ENCODE results near the gene RAPGEF1.
"Not testable (repeated sequence)": the region's sequence is repeated elsewhere in the genome, so short reads cannot be mapped to it uniquely, and the experiment has no call there.

The RAPGEF1 gene

DNA sequence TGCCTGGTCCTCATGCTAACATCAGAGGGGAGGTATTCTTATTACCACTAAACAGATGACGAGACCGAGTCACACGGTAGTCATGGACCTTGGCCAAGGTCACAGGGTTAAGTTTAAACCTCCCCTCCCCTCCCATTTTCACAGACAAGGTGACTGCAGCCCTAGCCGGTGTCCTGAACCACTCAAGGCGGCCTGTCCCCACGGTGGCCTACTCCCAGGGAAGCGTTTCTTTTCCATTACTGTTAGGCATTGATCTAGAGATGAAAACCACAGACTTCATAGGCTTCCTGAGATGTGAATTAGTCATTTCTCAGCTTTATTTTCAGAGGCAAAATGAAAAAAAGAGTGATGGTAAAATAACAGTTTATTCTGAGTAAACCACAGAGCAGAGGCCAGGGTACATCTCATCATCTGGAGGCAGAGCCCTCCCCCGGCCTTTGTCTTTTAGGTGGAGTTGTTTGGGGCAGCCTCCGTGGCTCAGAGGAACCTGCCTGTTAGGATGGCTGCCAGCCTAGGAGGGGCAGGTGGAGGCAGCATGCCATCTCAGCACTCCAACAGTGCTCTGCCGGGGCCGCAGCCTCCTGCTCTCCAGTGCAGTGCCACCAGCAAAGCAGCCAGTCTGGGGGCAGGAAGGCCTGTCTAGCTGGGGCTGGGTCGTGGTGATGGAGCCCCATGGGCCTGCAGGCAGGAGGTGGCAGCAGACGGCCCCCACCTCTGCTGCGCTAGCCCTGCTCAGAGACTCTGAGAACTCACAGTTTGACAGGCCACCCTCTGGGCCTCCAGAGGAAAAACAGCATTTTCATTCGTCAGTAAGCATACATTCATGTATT lies 71.2 kb downstream of the RAPGEF1 start:
- peak; percentile 53 for DNase-seq (ENCODE audit: low read depth)

DNA sequence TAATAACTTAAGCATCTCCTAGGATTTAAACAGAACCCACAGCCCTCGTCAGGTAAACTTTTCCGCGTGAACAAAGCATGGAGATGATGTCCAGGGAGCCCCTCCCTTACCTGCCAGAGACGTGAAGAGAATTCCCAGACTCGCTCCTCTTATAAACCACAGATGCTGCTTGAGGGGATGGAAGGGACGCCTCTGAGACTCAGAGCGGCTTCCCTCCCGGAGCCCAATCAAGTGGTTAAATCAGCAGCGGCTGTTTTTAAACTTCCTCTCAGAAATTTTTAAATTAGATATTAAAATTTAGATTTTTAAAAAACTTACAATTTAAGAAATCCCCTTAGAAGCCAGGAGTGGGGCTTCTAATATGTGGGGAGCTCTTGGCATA lies 71.8 kb downstream of the RAPGEF1 start:
- DNase-seq (ENCODE audit: low read depth), result no peak

DNA sequence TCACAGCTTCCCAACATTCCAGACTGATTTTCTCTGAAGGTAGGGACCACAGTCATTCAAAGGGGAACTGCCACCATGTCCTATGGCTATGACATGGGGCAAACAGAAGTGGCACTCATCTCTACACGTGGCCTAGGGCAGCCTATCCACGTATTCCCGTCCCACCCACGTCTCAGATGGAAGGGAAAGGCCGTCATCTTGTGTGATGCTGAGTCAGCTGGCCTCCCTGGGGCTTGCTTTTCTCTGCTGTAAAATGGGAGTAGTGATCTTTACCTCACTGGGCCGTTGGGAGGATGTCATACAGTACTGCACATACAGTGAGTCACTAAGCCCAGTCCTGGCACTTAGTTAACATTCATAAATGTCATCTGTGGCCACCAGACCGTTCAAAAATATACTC lies 72.3 kb downstream of the RAPGEF1 start:
- peak; percentile 38 for DNase-seq (ENCODE audit: low read depth)

DNA sequence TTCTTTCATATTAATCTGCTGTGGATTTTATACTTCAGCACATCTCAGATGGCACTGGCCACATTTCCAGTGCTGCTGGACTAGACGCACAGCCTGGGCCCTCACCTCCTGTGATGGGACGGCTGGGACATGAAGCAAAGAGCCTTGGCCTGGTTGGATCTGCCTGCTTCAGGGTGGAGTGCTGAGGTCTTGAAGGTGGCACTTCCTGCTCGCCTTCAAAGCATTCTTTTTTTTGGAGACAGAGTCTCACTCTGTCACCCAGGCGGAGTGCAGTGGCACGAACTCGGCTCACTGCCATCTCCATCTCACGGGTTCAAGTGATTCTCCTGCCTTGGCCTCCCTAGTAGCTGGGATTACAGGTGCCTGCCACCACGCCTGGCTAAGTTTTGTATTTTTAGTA lies 73.1 kb downstream of the RAPGEF1 start:
- no peak for DNase-seq (ENCODE audit: low read depth)

DNA sequence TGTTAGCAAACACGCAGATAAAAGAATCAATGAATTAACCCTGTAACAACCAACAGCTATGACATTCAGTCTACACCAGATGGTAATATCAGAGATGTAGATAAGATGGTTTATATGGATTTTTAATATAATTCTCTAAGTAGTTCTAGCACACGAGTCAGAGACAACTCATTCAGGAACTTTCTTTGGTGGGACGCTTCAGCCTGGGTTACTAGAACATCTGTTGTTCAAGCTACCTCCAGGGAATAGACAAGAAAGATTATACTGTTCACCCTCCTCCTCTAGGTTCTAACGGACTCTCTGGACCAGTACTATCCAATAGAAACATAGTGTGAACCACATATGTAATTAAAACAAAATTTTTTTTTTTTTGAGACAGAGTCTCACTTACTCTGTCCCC lies 73.8 kb downstream of the RAPGEF1 start:
- no peak for DNase-seq (ENCODE audit: low read depth)

DNA sequence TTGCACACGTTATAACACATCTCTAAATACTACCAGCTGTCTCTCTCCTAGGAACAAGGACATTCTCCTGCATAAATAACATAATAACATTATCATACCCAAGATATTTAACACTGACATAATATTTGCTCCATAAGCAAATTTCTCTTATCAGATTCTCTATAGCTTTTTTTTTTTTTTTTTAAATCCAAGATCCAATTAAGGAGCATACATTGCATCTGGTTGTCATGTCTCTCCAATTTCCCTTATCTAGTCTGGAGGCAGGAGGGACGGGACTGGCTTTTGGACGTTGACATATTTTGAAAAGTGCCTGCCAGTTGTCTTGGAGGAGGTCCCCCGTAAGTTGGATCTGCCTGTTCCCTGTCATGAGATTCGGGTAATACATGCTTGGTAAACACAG lies 76.6 kb downstream of the RAPGEF1 start:
- DNase-seq (ENCODE audit: low read depth), result no peak

DNA sequence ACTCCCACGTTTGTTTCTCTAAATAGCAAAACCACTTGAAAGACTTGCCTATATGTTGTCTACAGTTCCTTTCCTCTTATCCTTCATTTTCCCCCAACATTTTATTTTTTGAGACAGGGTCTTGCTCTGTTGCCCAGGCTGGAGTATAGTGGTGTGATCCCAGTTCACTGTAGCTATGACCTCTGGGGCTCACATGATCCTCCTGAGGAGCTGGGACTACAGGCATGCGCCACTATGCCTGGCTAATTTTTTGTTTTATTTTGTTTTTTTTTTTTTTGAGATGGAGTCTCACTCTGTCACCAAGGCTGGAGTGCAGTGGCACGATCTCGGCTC lies 77.6 kb downstream of the RAPGEF1 start:
- DNase-seq (ENCODE audit: low read depth), result not testable (repeated sequence)

DNA sequence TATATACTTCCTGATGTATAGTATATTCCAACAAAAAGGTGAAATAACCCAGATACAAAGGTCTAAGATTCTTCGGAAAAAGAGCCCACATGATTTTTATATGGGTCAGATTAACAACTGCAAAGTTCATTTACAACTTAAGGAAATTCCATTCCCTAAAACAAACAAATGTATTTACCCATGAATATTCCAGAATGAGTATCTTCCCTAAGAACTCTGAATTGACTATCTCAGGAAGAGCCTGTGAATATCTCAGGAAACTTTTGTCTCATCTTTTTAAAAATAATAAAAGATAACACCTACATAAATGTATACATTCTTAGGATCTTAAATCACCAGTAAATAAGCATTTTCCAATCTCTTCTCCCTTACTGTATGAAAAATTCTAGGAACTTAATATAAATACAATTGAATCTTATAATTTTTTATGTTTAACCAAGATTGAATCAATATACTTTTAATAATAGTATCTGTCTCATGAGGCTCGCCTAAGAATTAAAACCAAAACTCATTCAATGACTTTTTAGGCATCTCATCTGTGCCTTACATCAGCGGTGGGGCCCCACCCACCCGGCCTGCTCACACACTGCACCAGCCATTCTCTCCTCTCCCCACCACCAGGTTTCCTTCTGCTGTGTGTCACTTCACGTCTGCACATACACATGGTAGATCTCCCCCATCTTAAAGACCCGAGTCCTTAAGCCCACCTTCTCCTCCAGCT lies 78.1 kb downstream of the RAPGEF1 start:
- DNase-seq (ENCODE audit: low read depth), result peak; percentile 54

DNA sequence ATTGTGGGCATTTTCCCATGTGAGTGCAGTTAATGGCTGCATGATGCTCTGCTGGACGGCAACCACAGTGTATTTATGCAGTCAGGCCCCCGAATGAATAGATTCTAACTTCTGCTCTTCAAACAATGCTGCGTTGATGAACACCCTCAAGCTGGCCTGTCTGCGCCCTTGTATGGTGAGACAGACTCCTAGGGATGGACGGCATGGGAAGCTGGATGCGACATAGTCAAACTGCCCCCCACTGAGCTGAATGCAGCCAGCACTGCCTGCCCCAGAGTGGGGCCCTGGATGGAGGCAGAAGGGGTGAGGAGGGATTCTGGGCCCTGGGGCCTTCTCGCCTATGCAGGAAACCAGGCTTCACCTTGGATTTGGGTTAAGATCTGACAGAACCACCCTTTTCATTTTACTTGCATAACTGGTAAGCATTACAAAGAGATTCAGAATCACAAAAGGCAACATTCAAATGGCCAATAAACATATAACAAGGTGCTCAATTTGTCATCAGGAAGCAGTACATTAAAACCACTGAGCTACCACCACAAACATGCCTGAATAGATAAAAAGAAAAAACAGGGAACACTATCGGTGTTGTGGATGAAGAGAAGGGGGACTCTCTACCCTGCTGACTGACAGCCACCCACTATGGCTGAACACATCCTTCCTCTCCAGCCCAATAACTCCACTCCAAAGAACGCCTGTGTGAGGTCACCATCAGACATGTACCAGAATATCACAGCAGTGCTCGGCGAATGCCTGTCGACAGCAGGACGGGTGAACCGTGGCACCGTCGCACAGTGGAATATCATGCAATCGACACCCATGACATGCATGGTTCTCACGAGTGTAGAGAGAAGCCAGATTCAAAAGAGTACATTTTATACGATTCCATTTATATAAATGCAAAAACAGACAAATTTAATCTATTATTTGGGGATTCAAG lies 79.1 kb downstream of the RAPGEF1 start:
- DNase-seq (ENCODE audit: low read depth), result no peak

DNA sequence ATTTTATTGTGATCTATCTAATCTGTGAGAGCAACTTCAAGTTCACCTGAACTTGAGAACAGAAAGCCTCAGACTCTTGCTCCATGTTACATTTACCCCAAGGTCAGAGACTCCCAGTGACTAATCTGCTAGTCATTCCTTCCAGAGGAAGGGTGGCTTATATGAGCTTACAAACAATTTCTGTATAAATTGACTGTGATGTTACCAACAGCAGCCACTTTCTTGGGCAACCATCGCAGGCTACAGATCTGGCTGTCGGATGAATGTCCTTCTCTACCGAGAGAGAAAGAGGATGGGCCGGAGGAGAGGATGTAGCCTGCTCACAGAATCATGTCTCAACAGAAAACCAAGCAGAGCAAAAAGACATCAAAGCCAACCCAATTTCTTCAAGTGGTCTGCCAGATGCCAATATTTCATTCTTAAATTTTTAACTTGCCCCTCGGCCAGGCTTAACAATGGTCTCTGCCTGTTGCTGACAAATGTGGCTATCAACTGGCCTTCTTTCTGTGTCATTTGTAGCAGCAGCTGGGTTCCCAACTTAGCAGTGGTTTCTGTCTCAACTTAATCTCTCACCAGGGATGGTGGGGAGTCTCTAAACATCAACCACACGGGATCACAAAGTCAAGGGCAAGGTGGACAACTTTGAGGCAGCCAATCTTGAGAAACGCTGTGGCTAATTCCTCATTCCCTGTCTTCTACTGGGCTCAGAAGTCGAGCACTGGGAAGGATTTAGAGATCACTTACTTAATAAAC lies 81.3 kb downstream of the RAPGEF1 start:
- no peak for DNase-seq (ENCODE audit: low read depth)

DNA sequence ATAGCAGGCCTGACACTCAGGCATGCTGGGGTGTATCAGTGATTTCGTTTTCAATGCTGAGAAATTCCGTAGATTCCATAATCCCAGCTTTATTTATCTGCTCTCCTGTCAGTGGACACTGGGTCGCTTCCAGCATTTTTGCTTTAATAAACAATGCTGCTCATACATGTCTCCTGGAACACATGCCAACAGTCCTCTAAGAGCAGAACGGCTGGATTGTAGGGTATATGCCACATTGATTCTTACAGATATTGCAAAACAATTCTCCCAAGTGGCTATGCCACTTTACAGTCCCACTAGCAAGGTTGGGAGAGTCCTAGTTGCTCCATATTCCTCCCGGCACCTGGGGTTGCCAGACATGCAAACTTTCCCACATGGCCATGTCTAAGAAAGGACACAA lies 81.9 kb downstream of the RAPGEF1 start:
- DNase-seq (ENCODE audit: low read depth), result no peak

DNA sequence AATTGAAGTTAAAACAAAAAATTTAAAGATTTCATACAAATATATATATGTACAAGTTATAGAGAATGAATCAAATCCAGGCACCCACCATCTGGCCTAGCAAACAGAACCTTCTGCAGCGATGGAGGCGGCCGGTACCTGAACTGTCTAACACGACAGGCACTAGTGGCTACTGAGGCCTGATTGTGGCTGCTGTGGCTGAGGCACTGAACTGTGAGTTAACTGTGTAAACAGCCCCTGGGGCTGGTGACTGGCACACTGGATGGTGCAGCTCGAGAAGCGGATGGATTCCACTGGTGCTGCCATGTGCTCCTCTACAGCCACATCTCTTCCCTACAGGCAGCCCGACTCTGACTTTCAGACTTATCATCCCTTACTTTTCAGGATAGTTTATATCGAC lies 82.4 kb downstream of the RAPGEF1 start:
- no peak for DNase-seq (ENCODE audit: low read depth)

DNA sequence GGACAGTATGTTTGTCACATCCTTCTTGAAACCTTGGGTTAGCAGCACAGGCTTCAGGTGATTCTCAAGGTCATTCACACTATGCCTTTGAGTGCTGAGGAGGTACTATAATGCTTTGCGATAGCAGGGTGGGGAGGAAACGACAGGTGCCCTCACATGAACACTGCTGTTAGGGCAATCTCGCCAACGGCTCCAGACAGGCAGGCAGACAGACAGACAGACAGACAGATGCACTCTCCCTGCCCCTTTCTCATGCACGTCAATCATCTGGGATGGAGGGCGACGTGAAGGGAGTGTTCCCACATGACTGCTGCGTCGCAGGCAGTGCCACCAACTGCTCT lies 82.9 kb downstream of the RAPGEF1 start:
- DNase-seq (ENCODE audit: low read depth), result no peak

DNA sequence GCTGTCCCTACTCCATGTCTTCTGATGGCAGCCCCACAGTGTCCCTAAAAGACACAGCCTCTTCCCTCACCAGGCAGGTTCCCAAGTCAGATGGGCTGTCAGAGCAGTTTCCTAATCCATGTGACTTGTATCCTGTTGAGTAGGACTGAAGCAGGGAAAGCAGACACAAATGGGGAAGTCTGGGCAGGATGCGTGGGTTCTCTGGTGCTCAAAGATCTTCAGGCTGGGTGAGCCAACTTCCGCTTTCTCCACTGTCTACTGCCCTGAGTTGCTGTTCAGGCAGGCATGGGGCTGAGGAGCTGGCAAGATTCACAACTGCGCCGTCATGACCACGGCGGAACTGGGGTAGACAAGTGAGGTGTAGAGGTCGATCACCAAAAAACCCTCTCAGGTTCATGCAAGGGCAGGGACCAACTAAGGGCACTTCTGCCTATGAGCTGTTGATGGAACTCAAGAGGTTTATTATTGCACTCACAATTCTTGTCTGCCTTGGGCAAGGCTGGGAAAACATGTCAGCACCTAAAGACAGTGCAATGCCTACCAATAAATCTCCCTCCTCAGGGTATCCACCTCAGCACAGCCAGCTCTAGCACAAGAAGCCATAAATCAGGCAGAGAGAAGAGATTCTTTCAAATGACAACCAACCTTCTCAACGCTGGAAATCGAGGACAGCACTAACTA lies 83.4 kb downstream of the RAPGEF1 start:
- DNase-seq (ENCODE audit: low read depth), result peak; percentile 65

DNA sequence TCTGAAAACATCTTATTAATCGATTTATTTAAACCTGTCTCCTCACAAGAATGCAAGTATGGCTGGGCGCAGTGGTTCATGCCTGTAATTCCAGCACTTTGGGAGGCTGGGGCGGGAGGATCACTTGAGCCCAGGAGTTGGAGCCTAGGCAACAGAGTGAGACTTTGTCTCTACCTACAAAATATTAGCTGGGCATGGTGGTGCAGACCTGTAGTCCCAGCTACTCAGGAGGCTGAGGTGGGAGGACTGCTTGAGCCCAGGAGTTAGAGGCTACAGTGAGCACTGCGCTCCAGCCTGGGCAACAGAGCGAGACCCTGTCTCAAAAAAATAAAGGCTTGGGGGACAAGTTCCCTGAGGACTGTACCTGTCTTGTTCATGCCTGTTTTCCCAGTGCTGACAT lies 85.5 kb downstream of the RAPGEF1 start:
- DNase-seq (ENCODE audit: low read depth), result not testable (repeated sequence)

DNA sequence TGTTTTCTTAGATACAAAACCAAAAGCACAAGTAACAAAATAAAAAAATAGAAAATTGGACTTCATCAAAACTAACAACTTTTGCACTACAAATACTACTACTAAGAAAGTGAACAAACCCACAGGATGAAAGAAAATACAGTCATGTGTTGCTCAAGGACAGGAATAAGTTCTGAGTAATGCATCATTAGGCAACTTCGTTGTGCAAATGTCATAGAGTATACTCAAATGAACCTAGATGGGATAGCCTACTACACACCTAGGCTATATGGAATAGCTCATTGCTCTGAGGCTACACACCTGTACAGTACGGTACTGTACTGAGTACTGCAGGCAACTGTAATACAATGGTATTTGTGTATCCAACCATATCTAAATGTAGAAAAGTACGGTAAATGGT lies 88.3 kb downstream of the RAPGEF1 start:
- DNase-seq (ENCODE audit: low read depth), result no peak

DNA sequence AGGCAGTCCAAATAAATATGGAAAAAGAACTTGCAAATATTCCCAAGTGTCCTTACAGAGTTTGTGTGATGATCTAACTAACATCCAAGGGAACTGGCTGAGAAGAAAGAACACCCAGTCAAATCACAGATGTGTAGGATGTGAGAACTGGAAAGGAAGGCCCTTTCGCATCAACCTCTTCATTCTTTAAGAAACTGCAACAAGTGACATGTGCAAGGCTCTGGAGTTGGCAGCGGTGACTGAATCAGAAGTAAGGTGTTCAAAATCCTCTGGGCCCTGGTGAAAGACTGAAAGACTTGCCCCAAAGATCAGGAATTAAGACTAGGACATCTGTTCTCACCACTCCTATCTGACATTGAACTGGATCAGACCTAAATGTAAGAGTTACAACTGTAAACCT lies 88.7 kb downstream of the RAPGEF1 start:
- DNase-seq (ENCODE audit: low read depth), result no peak

DNA sequence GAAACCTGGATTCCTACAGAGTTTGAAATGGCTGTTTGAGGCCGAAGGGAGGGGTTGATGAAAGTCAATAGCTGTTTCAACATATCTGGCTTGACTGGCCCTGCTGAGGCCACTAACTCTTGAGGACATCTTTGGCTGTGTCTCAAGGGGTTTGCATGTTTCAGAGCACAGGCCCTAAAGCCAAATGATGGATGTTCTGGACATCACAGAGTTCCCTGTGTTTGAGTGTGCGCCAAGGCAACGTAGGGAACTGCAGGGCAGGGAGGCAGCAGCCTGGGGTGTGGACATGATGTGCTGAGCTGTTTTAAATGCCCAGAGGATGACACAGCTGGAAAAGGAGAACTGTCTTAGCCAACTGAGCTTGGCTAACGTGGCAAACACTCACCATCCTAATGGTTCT lies 89.6 kb downstream of the RAPGEF1 start:
- DNase-seq (ENCODE audit: low read depth), result no peak

DNA sequence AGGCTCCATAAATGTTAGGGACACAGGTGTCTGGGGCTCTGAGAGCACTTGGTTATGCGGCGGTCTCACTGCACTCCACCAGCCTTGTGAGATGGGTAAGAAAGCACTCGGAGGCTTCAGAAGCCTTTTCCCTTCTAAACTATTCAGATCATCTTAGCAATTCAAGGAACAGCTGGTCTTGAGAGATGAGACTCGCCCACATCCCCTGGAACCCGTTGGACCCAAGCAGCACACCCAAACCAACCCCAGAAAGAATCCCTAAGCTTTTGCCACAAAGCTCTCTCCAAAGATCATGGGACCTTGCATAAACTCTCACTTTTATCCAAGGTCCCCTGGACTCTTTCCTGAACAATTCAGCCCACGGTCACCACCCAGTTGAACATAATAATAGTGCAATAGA lies 90.2 kb downstream of the RAPGEF1 start:
- no peak for DNase-seq (ENCODE audit: low read depth)

DNA sequence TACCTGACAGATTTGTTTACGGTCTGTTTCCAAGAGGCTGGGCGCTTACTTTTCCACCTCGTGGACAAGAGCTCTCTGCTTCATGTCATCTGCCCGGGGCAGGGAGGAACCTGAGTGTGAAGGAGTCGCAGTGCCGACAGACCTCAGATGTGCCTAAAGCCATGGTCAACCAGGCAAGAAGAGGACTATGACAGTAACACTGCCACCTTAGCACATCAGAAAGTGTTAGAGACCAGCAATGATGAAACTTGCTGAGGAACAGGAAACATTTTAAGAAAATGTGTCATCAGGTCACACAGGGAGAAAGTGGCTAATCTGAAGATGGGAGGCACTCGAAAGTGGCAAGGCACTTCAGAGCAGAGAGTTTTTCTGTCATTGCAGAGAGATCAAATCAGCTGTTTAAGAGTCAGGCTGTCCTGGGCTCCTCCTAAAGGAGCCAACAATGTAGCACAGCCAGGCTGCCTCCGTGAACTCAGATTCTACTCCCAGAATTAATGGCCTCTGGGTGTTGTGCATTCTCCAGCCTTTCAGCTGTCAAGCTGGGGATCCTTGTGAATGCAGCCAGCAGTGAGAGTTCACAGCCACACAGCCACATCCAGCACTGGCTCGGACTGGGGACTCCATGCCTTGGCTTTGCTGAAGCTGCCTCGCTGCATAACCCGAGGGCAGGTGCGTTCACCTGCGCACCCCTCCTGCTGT lies 94.6 kb downstream of the RAPGEF1 start:
- no peak for DNase-seq (ENCODE audit: low read depth)

Data from stimulated activated CD8-positive, alpha-beta memory T cell treated with anti-CD3 and anti-CD28 coated beads, Interleukin-12 subunit alpha, Interleukin-12 subunit beta, amount 100 ng/mL, for 4 hours (primary cell).